ENCODE data around the gene MFSD2A.

DNA sequence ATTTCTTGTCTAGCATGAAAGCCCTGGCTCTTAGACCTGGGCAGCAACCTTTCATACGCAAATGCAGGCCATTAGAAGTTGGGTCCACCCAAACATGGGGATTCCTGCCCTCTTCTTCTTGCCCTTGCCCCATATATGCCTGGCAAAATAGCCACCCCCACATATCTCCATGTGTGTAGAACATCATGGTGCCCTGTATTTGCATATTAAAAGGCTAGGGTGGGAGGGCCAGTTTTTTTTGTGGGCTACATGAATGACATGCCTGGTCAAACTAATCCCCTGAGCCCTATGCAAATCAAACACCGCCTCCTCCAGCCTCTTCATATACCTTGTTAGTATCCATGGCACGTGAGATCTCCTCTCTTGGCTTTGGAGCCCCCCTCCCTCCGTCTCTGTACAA is 24.7 kb downstream of the MFSD2A start:
- TF ChIP-seq MAZ (CRISPR knock-in tag; conservative IDR thresholded peaks at IDR 0.05 in 1 of 2, IDR thresholded peaks at IDR 0.05 in 1 of 2) = no peak
- TF ChIP-seq ZFP1 (CRISPR knock-in tag; IDR thresholded peaks at IDR 0.05) = no peak
- no peak for TF ChIP-seq GABPA (tag; conservative IDR thresholded peaks at IDR 0.05; ENCODE audit: low read depth)
- TF ChIP-seq CBFA2T2 (conservative IDR thresholded peaks at IDR 0.05) = no peak
- no peak for TF ChIP-seq MEIS2 (IDR thresholded peaks at IDR 0.05; ENCODE audit: partially characterized antibody)
- TF ChIP-seq NR3C1 (CRISPR knock-in tag; IDR thresholded peaks at IDR 0.05) = no peak
- TF ChIP-seq ZNF324 (CRISPR knock-in tag; IDR thresholded peaks at IDR 0.05) = no peak
- no peak for TF ChIP-seq ZNF140 (CRISPR knock-in tag; IDR thresholded peaks at IDR 0.05)
- no peak for TF ChIP-seq CBX3 (IDR thresholded peaks at IDR 0.05; ENCODE audit: borderline replicate concordance in 1 of 2, low read length in 2 of 2)
- TF ChIP-seq POLR3G (IDR thresholded peaks at IDR 0.05; ENCODE audit: extremely low read depth, insufficient read length, insufficient replicate concordance) = no peak
- no peak for TF ChIP-seq MNT (conservative IDR thresholded peaks at IDR 0.05)

All from K562 (cell line).